ENCODE data around the gene MYL3.
"Not testable (repeated sequence)": the region's sequence is repeated elsewhere in the genome, so short reads cannot be mapped to it uniquely, and the experiment has no call there.

The MYL3 gene

DNA sequence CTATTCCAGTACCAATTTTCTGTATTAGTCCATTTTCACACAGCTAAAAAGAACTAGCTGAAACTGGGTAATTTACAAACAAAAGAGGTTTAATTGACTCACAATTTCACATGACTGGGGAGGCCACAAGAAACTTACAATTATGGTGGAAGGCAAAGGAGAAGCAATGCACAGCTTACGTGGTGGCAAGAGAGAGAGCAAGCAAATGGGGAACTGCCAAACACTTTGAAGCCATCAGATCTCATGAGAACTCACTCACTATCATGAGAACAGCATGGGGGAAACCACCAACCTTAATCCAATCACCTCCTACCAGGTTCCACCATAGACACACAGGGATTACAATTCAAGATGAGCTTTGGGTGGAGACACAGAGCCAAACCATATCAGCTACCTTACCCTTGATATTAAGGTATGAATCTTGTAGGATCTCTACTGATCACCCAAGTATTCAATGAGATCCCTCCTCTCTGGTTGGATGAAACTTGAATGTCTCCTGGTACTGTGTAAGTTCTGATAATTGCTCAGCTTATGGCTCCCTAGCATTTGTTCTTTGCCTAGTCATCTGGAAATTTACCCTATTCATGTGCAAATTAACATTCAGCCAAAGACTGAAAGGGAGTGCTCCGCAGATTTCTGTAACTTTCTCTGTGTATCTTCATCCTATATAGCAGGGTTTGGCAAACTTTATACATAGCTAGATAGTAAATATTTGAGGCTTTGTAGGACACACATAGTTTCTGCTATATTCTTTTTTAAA lies 38.9 kb downstream of the MYL3 start:
- no peak for DNase-seq (ENCODE audit: low read depth)

DNA sequence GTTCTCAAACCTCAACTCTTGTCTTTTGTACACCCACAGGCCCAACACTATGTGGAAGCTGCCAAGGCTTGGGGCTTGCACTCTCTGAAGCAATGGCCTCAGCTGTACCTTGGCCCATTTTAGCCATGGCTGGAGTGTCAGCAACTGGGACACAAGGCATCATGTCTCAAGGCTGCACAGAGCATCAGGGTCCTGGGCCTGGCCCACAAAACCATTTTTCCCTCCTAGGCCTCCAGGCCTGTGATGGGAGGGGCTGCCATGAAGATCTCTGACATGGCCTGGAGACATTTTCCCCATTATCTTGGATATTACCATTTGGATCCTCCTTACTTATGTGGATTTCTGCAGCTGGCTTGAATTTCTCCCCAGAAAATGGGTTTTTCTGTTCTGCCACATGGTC lies 39.9 kb downstream of the MYL3 start:
- not testable (repeated sequence) for DNase-seq (ENCODE audit: low read depth)

GRCh38 chr3:46821553-46821952 lies 41.7 kb downstream of the MYL3 start:
- no peak for DNase-seq (ENCODE audit: low read depth)

GRCh38 chr3:46820852-46821251 lies 42.4 kb downstream of the MYL3 start:
- no peak for DNase-seq (ENCODE audit: low read depth)

DNA sequence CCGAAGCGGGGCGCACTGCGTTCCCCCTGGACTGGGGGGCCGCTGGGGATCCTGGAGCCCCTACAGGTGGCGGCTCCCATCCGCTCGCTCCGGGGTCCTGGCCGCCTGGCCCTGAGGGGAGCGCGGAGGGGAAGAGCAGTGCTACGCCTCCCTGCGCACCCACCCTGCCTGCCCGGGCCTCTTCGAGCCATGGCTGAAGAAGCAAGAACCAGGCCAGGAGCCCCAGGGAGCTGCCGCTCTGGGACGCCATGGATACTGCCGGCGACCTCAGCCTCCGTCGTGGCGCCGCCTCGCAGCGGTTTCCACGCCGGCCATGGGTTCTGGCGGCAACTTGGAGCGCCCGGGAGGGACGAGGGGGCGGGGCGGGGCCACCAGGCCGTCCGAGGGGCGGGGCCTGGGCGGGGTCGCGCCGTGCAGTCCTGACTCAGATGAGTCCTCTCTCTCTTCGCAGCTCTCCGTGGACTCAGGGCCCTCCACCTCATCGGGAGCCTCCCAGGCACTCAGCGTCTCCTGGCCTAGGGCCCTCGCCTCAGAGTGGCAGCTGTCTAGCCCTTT lies 50.9 kb downstream of the MYL3 start:
- DNase-seq (ENCODE audit: low read depth) = peak; percentile 3

DNA sequence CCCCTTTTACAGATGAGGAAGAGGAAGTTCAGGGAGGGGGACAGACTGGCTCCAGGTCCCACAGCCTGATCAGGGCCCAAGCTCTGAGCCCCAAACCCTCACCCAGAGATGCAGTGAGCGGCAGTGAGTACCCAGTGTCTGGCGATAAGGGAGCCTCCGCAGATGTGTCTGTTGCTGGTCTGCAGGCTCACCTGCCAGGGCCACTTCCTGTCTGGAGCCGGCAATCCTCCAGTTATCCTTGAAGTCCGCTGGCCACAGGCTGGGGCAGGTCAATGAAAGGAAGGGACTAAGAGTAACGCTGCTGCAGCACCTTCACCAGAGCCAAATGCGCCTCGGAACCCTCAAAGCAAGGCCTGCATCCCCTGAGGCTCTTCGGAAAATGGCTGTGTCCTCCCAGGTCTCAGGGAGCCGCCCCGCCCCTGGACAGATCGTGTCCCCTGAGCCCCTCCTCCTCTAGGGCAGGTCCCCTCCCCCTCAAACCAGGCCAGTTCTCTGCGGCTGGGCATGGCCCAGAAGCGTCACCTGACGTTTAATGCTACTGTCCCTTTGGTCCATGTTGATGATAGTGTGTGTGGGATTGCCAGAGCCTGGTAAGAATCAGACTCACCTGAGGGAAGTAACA lies 51.5 kb downstream of the MYL3 start:
- DNase-seq (ENCODE audit: low read depth) = no peak

- DNase-seq (ENCODE audit: low read depth) = not testable (repeated sequence)
Measured at GRCh38 chr3:46808766-46809165, 54.5 kb downstream of the MYL3 start.

Data from HS-5 (cell line).